K562 (cell line): ENCODE data around the gene CEACAM21.

ENCODE experiments used
- GABPB1 ChIP-seq: sonication (generic); formaldehyde crosslinking; IDR thresholded peaks from 2 replicates; pipeline ENCODE4 v1.8.0; 2022; ENCODE audit warnings: mild to moderate bottlenecking, missing genetic modification reagents
- GATAD2B ChIP-seq: fragments of 450-650 bp; IDR thresholded peaks from 2 replicates; pipeline ENCODE4 v1.6.1; 2017; ENCODE audit warnings: mild to moderate bottlenecking, borderline replicate concordance
- NFRKB ChIP-seq: fragments of 450-650 bp; IDR thresholded peaks from 2 replicates; pipeline ENCODE4 v1.6.1; 2016; ENCODE audit warnings: low read depth
- NRF1 ChIP-seq, 2 experiments: fragments of 450-650 bp; IDR thresholded peaks in 1 of 2; conservative IDR thresholded peaks in 1 of 2; 2 replicates each; pipeline ENCODE4 v1.6.1; 2014; ENCODE audit warnings: mild to moderate bottlenecking in 2 of 2
- TF ChIP-seq, protein P1 (sequence below), 2 experiments: fragments of 450-650 bp; formaldehyde crosslinking in 1 of 2; IDR thresholded peaks; 2 replicates each; pipeline versions ENCODE4 v1.4.0 to v1.6.1; 2014 to 2020; ENCODE audit warnings: mild to moderate bottlenecking in 2 of 2, borderline replicate concordance in 1 of 2, low read depth in 1 of 2

DNA sequence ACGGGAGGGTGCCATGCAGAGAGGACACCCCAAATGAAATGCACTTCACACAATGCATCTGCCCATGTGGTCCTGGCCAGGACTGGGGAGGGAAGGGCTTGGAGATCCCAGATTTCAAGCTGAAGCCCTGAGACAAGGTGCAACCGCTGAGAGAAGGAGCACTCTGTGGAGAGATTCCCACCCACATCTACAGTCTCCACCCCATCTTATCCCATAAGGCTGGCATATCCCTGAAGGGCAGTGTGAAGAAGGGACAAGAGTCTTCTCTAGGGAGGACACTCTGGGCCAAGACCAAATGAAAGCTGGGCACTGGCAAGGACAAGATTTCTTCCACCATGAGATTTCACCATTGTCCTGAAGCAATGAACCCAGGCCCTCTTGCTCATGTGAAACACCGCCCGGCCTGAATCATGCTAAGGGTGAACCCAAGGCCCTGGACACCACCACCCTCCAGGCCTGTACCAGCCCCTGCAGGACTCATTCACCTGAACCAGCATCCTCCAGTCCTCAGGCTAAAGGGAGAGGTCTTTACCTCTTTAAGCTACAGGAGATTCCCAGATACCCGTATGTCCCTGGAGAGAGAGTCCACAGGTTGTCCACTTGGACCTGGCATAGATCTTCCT lies 30.4 kb downstream of the CEACAM21 start:
- TF ChIP-seq GABPB1 (CRISPR knock-in tag) (no peak), NFRKB (no peak), NRF1 (conservative IDR thresholded peaks at IDR 0.05 in 1 of 2, IDR thresholded peaks at IDR 0.05 in 1 of 2) (no peak), GATAD2B (no peak)
- TF ChIP-seq, protein P1, sequence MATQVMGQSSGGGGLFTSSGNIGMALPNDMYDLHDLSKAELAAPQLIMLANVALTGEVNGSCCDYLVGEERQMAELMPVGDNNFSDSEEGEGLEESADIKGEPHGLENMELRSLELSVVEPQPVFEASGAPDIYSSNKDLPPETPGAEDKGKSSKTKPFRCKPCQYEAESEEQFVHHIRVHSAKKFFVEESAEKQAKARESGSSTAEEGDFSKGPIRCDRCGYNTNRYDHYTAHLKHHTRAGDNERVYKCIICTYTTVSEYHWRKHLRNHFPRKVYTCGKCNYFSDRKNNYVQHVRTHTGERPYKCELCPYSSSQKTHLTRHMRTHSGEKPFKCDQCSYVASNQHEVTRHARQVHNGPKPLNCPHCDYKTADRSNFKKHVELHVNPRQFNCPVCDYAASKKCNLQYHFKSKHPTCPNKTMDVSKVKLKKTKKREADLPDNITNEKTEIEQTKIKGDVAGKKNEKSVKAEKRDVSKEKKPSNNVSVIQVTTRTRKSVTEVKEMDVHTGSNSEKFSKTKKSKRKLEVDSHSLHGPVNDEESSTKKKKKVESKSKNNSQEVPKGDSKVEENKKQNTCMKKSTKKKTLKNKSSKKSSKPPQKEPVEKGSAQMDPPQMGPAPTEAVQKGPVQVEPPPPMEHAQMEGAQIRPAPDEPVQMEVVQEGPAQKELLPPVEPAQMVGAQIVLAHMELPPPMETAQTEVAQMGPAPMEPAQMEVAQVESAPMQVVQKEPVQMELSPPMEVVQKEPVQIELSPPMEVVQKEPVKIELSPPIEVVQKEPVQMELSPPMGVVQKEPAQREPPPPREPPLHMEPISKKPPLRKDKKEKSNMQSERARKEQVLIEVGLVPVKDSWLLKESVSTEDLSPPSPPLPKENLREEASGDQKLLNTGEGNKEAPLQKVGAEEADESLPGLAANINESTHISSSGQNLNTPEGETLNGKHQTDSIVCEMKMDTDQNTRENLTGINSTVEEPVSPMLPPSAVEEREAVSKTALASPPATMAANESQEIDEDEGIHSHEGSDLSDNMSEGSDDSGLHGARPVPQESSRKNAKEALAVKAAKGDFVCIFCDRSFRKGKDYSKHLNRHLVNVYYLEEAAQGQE (IDR thresholded peaks at IDR 0.05; ENCODE audit: borderline replicate concordance), result no peak
- TF ChIP-seq, protein P1 (CRISPR knock-in tag; IDR thresholded peaks at IDR 0.05; ENCODE audit: low read depth), result no peak
